Skin of body (tissue), 2 donors: ENCODE measurements around the gene PMEL. TPM values are rescaled to one million over a fixed set of nuclear protein-coding genes. Genes with fewer than 3 reads are reported as not detected.
"Not testable (repeated sequence)": the region's sequence is repeated elsewhere in the genome, so short reads cannot be mapped to it uniquely, and the experiment has no call there.

Experiments
- DNase-seq: peaks from one replicate; lab custom pipeline; 2025; lab: John Stamatoyannopoulos, UW
- total RNA-seq: library from RNA; depleted of rRNA; stranded (reverse); fragments of >200 nt; gene quantifications from one replicate; pipeline ENCODE4 v1.2.3, GENCODE V29; 2014

PMEL gene
- 19.8 TPM for total RNA-seq

- DNase-seq = peak; percentile 36
These were observed at the start of gene PMEL for GRCh38 chr12:55965941-55966407. PMEL (minus strand) TSS chr12:55966042; CDS start chr12:55966011, 31 bp downstream.

GRCh38 chr12:56014205-56014604 lies 48.4 kb upstream of the PMEL start:
- no peak for DNase-seq

- no peak for DNase-seq
These were observed 47.6 kb upstream of the PMEL start for GRCh38 chr12:56013482-56013881.

GRCh38 chr12:56011509-56012090 lies 45.8 kb upstream of the PMEL start:
- DNase-seq = no peak

- no peak for DNase-seq
These were observed 44.3 kb upstream of the PMEL start for GRCh38 chr12:56010111-56010570.

- DNase-seq = peak; percentile 34
These were observed 42.0 kb upstream of the PMEL start for GRCh38 chr12:56007564-56008559.

GRCh38 chr12:56004211-56004610 lies 38.4 kb upstream of the PMEL start:
- DNase-seq = no peak

- DNase-seq = not testable (repeated sequence)
These were observed 37.5 kb upstream of the PMEL start for GRCh38 chr12:56003376-56003775.

GRCh38 chr12:56001487-56002100 lies 35.8 kb upstream of the PMEL start:
- no peak for DNase-seq

- not testable (repeated sequence) for DNase-seq
These were observed 34.2 kb upstream of the PMEL start for GRCh38 chr12:55999999-56000540.

GRCh38 chr12:55999522-55999921 lies 33.7 kb upstream of the PMEL start:
- not testable (repeated sequence) for DNase-seq

GRCh38 chr12:55997535-55997859 lies 31.7 kb upstream of the PMEL start:
- no peak for DNase-seq

- peak; percentile 84 for DNase-seq
These were observed 31.1 kb upstream of the PMEL start, which contains the start of gene SUOX for GRCh38 chr12:55996715-55997534. SUOX (plus strand) TSS chr12:55997276; CDS start chr12:56002222, 4,946 bp downstream.

- peak; percentile 49 for DNase-seq
These were observed 30.4 kb upstream of the PMEL start for GRCh38 chr12:55996201-55996714.

GRCh38 chr12:55995366-55995765 lies 29.5 kb upstream of the PMEL start:
- no peak for DNase-seq

GRCh38 chr12:55993230-55993853 lies 27.5 kb upstream of the PMEL start:
- no peak for DNase-seq

- DNase-seq = no peak
These were observed 25.3 kb upstream of the PMEL start for GRCh38 chr12:55991110-55991509.

- not testable (repeated sequence) for DNase-seq
These were observed 20.1 kb upstream of the PMEL start for GRCh38 chr12:55985976-55986375.

GRCh38 chr12:55985341-55985740 lies 19.5 kb upstream of the PMEL start:
- DNase-seq = no peak

- no peak for DNase-seq
These were observed 19.0 kb upstream of the PMEL start for GRCh38 chr12:55984861-55985260.
